GM19455 (cell line): ENCODE results near the gene LRRIQ4.

Source experiments
- ATAC-seq: cut with Tn5 transposase; IDR thresholded peaks from one replicate; pipeline ENCODE4 v1.9.1; 2021; ENCODE audit not compliant: unreplicated experiment

LRRIQ4 gene

DNA sequence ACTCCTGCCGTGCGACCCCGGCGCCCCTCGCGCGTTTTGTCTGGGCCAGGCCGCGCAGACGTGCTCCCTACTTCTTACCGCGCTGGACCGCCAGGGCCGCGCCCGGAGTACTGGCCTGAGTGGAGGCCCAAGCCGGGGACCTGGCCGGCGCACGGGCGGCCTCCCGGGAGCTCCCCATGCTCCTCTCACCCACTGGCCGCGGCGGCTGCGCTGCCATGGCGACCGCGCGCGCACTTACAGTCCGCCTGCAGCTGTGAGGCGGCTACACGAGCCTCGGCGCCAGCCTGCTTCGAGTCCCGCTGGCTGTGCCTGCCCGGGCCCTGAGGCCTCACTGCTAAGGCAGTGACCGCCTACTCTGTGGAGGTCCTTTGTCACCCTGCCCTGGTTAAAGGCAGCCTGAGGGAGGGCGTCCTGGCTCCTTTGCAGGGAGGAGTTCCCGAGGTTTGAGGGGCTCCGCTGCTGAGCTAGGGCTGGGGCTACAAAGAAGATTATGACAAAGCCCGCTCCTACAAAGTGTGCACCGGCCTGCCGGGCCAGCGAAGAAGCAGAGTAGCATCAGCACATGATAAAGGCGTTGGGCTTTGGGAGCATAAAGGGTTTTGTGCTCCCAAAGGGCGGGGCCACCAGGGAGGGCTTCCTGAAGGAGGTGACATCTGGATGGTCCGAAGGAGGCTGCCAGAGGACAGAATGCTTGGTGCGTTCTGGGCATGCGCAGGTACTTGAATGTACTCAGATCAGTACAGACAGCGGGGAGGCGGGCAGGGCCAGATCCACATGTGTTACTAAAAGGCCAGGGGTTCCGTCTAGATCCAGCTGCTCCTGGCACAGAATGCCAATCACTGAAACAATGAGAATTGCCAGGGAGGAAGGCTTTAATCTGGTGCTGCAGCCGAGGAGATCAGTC is at the start of gene LRRIQ4, which contains the start of gene LRRC34:
TSS of gene LRRIQ4 (plus strand) at position 539 of the 904 bp plus-strand sequence. CDS start 9,052 bp downstream, outside the sequence.
TSS of gene LRRC34 (minus strand) at position 573 of the 904 bp plus-strand sequence. CDS start at position 217, 356 bp downstream.
- ATAC-seq, result peak; percentile 71

DNA sequence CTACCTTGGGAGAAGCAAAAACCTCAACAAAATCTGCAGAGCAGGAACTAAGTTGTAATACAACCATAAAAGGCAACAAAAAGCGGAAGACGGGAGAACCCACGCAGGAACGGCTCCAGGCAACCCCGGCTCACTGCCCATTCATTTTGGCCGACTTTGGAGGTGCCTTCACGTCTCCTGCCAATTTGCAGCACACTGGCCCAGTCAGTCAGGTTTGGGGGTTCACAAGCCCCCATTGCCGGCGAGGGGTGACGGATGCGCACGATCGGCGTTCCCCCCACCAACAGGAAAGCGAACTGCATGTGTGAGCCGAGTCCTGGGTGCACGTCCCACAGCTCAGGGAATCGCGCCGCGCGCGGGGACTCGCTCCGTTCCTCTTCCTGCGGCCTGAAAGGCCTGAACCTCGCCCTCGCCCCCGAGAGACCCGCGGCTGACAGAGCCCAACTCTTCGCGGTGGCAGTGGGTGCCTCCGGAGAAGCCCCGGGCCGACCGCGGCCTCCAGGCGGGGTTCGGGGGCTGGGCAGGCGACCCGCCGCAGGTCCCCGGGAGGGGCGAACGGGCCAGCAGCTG is 48.3 kb upstream of the LRRIQ4 start:
- peak; percentile 47 for ATAC-seq

DNA sequence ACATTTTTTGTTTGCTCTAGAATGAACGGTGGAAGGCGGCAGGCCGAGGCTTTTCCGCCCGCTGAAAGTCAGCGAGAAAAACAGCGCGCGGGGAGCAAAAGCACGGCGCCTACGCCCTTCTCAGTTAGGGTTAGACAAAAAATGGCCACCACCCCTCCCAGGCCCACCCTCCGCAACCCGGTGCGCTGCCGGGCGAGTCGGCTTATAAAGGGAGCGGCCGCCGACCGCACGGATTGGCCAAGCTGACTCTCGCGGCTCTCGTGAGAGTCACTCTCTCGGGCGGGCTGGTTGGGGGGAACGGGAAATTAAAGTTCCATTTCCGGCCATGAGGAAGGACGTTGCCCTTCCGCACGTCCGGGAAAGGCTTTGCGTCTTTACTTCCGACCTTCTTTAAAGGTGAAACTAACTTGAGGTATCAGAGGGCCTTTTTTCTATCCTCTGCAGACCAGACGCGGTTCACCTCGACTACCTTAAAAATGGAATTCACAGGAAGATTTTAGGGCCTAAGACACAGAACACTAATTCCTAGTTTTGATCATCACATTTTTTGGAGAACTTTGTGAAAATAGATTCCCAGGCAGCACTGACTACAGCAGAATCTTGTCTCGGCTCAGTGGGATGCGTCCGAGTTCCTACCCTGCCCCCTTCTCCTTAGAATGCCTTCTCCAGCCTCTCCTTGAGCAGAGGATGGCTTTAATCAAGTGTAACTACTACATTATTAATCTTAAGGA is 47.6 kb upstream of the LRRIQ4 start, which contains the start of gene TERC:
TSS of gene TERC (minus strand) at position 179 of the 731 bp plus-strand sequence.
- ATAC-seq, result peak; percentile 77

DNA sequence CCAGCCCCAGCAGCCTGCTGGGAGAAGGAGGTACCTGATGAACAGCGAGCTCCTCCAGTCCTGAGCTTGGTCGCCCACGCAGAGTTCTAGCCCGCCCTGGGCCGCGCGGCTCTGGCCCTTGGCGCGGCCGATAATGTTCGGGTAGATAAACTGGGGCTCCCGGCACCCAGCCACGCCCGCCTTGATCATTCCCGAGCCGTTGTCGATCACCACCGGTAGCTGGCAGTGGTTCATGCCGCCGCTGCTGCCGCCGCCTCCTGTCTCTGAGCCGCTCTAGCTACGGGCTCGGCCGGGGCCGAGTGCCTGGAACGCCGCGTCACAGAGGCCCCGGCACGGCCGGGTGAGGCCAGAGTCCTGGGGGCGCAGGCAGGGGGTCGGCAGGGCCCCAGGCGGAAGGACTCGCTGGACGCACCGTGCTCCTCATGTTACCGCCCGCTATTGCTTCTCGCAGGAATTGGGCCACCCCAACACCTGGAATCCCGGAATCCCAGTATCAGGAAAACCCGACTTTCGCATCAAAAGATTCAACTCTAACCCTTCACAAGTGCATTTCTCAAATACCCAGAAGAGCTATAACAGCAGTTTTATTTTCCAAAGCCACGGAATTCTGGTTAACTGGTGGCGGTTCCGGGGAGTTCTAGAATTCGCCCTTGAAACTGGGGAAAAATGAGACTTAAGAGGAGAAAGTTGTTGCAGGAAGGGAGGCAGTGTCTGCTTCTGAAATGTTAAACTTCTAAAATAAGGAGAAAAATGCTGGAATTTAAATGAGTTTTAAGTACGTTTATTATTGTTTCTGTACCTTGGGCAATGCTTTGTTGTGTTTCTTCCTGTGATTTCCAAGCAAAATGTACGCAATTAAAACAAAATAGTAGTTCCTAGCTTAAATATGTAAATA is 43.1 kb upstream of the LRRIQ4 start, which contains the start of gene ACTRT3:
TSS of gene ACTRT3 (minus strand) at position 275 of the 895 bp plus-strand sequence. CDS start at position 234, 41 bp downstream.
- ATAC-seq, result peak; percentile 21

DNA sequence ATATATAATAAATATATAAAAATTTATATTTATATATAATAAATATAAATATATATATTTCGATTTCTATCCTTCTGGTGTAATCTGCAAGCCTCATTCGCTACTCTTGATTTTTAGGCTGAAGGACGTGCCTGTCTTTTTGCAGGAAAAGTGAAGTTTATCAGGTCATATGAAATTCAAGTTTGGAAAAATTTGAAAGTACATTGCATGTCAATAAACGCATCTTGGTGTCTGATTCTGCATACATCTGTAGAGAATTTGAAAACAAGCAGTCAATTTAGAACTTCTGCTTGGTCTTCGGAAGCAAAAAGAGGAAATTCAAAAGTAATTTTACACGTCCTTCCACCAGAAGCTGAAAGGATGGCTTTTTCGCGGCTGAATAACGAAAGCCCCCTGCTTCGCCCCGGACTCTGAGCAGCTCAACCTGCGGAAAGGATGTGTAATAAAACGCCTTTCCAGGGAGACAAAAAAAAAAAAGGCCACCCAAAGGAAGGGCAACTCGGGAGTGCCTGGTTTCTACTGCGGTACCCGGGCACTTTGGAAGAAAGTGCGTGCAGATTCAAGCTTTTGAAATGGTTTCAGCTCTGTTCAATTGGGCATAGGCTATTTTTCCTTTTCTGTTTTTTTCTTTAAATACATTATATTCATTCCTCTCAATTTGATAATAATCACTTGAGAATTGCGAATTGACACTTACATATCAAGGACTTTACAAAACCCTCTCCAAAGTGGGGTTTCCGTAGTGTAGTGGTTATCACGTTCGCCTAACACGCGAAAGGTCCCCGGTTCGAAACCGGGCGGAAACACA is 41.0 kb upstream of the LRRIQ4 start:
- no peak for ATAC-seq

DNA sequence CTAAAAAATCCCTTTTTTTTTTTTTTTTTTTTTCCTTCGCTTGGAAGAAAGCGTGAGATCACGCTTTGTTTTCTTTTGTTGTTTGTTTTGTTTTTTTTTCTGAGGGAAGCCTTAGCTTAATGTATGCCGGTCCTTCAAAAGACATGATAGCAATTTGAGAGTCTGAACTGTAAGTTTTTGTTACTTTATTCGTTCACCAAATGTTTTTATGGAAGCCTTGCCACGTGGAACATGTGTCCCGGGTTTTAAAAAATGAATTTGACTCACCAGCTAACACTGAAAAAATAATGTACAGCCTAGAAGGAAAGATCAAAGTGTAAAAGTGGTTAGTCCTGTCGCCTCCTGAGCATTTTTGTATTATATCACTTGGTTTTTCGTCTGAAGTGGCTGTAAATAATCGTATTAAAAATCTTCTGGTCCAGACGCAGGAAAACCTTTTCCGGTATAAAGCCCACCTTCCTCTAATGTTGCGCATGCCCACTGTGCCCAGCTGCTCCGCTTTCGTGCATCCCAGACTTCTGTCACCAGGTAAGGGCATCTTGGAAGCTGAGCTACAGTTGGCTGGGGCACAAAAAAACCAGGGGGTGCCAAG is 40.3 kb upstream of the LRRIQ4 start:
- peak; percentile 9 for ATAC-seq

DNA sequence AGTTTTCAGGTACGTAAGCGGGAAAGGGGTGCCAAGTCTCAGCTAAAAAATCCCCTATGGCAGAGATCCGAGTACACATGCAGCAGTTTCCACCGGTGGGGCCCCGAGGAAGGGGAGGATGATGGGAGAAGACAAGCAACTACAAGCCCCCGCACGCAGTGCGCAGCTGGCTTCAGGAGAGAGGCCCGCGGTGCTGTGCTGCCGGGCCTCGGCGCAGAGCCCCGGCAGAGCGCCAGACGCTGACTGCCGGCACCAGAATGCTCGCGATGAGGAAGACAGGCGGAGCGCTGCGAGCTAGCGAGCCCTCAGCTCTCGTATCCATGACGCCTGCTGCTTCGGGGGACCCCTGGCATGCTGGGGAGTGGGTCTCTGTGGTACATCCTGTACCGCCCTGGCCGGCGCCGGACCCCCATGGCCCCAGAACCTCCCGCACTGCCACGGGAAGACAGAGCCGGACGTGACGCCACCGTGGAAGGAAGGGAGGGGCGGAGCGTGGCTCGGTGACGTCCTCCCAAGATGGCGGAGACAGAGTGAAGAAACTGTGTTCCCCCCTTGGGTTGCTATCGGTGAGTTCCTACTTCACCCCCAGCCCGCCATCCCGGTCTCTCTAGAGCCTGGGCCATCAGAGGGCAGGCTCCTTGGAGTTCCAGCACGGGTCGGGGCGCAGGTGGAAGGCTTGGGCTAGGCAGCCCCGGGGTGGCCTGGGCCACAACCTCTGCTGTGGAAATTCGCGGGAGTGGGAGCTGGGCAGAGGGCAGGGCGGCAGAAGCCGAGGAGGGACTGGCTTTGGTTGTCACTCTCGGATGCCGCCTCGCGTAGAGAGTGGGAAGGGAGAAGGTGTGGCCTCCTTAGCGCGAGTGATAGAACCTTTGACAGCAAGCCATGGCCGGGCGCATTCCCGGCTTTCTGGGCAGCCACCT is 39.5 kb upstream of the LRRIQ4 start, which contains the start of gene MYNN:
TSS of gene MYNN (plus strand) at position 500 of the 920 bp plus-strand sequence. CDS start 900 bp downstream, outside the sequence.
- peak; percentile 83 for ATAC-seq

DNA sequence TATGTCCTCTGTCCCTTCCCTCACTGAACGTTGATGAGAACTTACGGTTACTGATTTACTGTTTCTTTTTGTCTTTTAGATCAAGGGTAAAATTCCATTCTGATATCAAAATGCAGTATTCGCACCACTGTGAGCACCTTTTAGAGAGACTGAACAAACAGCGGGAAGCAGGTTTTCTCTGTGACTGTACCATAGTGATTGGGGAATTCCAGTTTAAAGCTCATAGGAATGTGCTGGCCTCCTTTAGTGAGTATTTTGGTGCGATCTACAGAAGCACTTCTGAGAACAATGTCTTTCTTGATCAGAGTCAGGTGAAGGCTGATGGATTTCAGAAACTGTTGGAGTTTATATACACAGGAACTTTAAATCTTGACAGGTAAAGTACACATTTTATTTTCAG is 38.5 kb upstream of the LRRIQ4 start:
- no peak for ATAC-seq

DNA sequence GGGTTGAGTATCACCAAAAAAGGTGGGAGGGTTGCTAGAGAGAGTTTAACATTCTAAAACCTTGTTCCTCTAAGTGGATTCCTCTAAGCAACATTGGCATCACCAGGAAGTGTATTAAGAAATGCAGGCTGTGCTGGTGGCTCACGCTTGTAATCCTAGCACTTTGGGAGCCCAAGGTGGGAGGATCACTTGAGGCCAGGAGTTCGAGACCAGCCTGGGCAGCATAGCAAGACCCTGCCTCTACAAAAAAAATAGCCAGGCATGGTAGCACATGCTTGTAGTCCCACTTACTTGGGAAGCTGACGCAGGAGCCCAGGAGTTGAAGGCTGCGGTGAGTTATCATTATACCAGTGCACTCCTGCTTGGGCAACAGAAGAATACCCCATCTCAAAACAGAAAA is 34.8 kb upstream of the LRRIQ4 start:
- no peak for ATAC-seq

DNA sequence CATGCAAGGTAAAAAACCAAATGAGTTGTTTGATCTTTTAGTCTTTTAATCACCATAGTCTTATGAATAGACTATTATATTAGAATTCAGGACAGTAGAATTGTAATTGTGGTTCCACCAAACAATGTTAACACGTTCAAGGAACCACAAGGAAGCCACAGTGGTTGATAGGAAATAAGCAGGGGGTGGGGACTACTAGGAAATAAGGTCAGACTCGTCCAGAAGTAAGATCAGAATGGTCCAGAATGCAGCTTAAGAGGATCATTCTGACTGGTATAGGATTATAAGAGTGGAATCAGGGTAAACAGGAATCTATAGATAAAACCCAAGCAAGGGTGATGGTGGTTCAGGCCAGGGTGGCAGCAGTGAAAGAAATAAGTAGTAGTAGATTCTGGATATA is 31.9 kb upstream of the LRRIQ4 start:
- no peak for ATAC-seq

DNA sequence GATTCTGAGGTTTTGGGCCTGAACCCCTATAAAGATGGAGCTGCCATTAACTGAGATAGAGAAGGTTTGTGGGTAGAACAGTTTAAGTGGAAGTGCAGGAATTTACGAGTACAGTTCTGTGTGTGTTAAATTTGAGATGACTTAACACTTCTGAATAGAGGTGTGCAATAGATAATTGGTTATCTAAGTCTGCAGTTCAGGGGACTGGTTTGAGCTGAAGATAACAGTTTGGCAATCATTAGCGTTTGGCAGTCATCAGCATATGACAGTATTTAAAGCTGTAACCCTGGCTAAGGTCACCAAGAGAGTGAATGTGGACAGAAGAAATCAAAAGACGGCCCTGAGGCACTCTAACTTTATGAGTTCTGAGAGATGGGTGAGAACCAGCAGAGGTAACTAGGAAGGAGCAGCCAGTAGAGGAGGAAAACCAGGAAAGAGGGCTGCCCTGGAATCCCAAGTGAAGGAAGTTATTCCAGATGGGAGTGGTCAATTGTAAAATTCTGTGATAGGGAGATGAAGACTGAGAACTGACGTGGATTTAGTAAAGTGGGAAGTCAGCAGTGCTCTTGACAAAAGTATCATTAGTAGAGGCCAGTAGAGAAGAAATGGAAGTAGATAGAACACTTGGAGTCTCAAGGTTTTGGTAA is 31.3 kb upstream of the LRRIQ4 start:
- ATAC-seq, result no peak

DNA sequence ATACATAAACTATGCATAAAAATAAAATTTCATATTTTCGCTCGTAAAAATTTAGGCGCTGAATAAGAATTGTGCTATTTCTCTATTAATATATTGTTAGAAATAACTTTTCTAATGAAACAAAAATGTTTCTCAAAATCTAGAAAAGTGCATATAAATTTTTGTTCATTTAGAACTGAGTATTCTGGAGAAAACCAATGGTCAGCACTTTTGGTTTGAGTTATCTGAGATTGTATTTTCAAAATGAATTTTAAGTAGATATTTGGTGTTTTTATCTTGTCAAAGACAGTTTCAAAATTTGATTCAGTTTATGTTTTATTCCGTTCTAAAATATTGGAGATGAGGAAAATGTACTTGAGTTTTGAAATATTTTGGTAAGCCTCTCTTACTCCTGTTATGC is 25.6 kb upstream of the LRRIQ4 start:
- ATAC-seq, result no peak

DNA sequence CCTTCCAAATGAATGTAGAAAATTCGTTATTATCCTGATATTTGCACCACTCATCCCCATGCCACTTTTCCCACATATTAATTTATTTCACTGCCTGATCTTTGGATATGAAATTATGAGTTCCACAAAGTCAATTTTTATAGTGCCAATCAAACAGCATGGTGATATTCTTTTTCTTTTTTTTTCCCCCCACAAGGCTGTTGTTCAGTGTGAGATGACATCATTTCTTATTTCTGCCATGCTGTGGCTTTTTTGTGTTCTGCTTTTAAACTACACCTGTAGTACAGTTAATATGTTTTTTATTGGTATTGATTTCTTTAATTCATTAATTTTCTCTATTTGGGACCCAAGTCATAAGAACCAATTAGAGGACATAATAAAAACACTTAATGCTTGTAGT is 24.9 kb upstream of the LRRIQ4 start:
- ATAC-seq, result no peak

DNA sequence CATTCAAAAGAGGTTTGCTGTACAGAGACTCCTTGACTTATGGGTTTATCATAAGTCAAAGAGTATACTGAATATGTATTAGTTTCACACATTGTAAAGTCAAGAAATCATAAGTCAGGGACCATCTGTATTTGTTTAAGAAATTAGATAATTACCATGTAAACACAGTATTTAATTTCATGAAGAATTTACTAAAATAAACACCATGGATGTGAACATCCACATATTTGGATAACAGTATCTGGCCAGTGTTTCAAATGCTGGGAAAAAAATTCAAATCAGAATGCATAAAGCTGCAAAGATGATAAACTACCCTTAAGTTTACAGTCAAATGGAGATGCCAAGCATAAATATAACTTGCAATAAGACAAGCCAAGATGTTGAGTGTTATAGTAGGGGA is 22.5 kb upstream of the LRRIQ4 start:
- ATAC-seq, result no peak

DNA sequence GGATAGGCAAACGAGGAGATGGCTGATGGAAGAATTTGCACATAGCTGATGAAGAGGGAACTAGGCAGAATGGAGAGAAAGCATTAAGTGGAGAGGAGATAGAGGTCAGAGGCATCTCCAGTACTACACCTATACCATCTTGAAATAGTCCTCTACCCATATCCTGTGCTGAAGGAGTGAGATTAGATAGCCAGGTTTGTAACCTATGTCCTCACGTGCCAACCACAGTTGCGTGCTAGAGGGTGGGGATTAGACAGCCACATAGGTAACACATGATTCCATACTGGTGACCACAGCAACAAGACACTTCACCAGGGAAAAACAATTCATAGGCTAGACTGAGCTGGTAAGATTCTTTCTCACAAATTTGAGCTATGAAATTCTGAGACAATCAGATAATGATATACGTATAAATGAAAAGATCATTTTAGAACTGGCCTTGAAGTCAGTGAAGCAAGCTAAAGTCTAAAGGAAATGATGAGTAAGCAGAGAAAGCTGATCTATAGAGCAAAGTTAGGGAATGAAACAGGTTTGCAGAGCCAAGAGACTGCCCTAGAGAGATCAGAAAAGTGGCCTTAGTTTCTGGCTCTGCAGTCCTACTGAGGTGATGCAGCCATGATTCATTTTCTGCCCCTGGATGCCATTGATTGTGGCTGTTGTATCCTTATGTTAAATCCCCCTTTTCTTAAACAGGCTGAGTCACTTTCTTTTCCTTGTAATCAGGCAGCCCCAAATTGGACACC is 21.8 kb upstream of the LRRIQ4 start:
- no peak for ATAC-seq

DNA sequence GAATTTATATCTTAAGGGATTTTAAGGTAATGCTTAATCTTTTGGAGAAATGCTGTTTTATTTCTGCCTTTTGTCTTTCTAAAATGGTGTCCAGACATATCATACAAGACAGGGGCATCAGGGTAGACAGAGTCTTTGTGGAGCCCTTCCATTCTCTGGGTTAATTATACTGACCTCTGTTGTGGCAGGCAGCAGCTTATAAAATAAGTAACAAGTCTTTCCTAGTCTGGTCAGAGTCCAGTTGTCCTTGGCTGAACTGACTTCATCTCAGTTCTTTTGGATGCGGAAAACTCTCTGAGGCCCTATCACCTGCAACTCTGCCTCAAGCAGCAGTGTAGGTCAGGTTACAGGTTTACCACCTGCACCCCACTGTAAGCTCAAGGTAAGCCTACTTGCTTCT is 20.3 kb upstream of the LRRIQ4 start:
- no peak for ATAC-seq

DNA sequence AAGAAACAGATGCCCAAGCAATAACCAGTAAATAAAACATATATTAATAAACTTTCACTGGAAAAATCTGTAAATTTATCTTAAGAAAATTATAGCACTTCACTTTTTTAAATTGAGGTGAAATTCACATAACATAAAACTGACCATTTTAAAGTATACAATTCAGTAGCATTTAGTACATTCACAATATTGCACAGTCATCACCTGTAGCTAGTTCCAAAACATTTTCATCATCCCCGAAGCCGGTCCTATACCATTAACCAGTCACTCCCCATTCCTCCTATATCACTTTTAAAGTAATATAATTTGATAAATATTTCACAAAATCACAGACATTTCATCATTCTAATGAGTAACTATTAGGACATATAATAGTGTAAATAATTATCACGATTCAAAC is 8.0 kb upstream of the LRRIQ4 start:
- no peak for ATAC-seq
